GM12878 (cell line): ENCODE data around the gene IL19.

Experiments used
- ATF3 ChIP-seq: IDR thresholded peaks from 2 replicates; pipeline ENCODE4 v1.6.1; 2011; ENCODE audit warnings: low read depth, mild to moderate bottlenecking, low read length, moderate library complexity, borderline replicate concordance; ENCODE audit errors: extremely low read depth
- BHLHE40 ChIP-seq, 2 experiments: fragments of 450-650 bp in 1 of 2; IDR thresholded peaks; 2 replicates each; pipeline ENCODE4 v1.6.1; 2011 to 2017; ENCODE audit warnings: low read depth in 2 of 2, borderline replicate concordance in 1 of 2, improper control_type of control experiment in 1 of 2, low read length in 1 of 2, mild to moderate bottlenecking in 1 of 2
- EGR1 ChIP-seq, 2 experiments: IDR thresholded peaks; 1 replicate in 1 of 2; 2 replicates in 1 of 2; pipeline ENCODE4 v1.6.1; 2011 to 2012; ENCODE audit warnings: low read depth in 2 of 2, low read length in 2 of 2, borderline replicate concordance in 1 of 2, mild to moderate bottlenecking in 1 of 2, moderate library complexity in 1 of 2
- KLF5 ChIP-seq: fragments of 450-650 bp; IDR thresholded peaks from 2 replicates; pipeline ENCODE4 v1.6.1; 2014; ENCODE audit warnings: mild to moderate bottlenecking; ENCODE audit not compliant: partially characterized antibody
- NFXL1 ChIP-seq: fragments of 450-650 bp; IDR thresholded peaks from 2 replicates; pipeline ENCODE4 v1.6.1; 2017; ENCODE audit warnings: antibody characterized with exemption, mild to moderate bottlenecking, borderline replicate concordance
- POLR2AphosphoS5 ChIP-seq: IDR thresholded peaks from 2 replicates; pipeline ENCODE4 v1.6.1; 2011; ENCODE audit warnings: mild to moderate bottlenecking, low read length, inconsistent platforms
- RBBP5 ChIP-seq: fragments of 200-600 bp; sonication (generic); conservative IDR thresholded peaks from 2 replicates; pipeline ENCODE4 v1.6.1; 2016
- RCOR1 ChIP-seq: conservative IDR thresholded peaks from 2 replicates; pipeline ENCODE4 v1.6.1; 2012; ENCODE audit warnings: low read depth, low read length, improper control_type of control experiment
- REST ChIP-seq: IDR thresholded peaks from 2 replicates; pipeline ENCODE4 v1.6.1; 2012; ENCODE audit warnings: mild to moderate bottlenecking, low read depth, low read length
- SUZ12 ChIP-seq: fragments of 200-600 bp; sonication (generic); IDR thresholded peaks from one replicate; pipeline ENCODE4 v1.6.1; 2018; ENCODE audit warnings: antibody characterized with exemption, mild to moderate bottlenecking; ENCODE audit not compliant: unreplicated experiment
- TBL1XR1 ChIP-seq: IDR thresholded peaks from 2 replicates; pipeline ENCODE4 v1.6.1; 2012; ENCODE audit warnings: low read depth, low read length, improper control_type of control experiment
- TF ChIP-seq, protein P1 (sequence below): fragments of 450-650 bp; IDR thresholded peaks from 2 replicates; pipeline ENCODE4 v1.6.1; 2018; ENCODE audit warnings: mild to moderate bottlenecking, low read depth, moderate library complexity; ENCODE audit not compliant: partially characterized antibody
- TF ChIP-seq, protein P2 (sequence below): IDR thresholded peaks from 2 replicates; pipeline ENCODE4 v1.6.1; 2012; ENCODE audit warnings: improper control_type of control experiment, low read depth, low read length; ENCODE audit not compliant: insufficient replicate concordance

- TF ChIP-seq SUZ12 = no peak
- no peak for TF ChIP-seq POLR2AphosphoS5
- TF ChIP-seq, protein P1, sequence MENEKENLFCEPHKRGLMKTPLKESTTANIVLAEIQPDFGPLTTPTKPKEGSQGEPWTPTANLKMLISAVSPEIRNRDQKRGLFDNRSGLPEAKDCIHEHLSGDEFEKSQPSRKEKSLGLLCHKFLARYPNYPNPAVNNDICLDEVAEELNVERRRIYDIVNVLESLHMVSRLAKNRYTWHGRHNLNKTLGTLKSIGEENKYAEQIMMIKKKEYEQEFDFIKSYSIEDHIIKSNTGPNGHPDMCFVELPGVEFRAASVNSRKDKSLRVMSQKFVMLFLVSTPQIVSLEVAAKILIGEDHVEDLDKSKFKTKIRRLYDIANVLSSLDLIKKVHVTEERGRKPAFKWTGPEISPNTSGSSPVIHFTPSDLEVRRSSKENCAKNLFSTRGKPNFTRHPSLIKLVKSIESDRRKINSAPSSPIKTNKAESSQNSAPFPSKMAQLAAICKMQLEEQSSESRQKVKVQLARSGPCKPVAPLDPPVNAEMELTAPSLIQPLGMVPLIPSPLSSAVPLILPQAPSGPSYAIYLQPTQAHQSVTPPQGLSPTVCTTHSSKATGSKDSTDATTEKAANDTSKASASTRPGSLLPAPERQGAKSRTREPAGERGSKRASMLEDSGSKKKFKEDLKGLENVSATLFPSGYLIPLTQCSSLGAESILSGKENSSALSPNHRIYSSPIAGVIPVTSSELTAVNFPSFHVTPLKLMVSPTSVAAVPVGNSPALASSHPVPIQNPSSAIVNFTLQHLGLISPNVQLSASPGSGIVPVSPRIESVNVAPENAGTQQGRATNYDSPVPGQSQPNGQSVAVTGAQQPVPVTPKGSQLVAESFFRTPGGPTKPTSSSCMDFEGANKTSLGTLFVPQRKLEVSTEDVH = no peak
- no peak for TF ChIP-seq NFXL1
- no peak for TF ChIP-seq REST
- no peak for TF ChIP-seq RCOR1
- no peak for TF ChIP-seq KLF5
- TF ChIP-seq ATF3 = no peak
- TF ChIP-seq EGR1 (IDR thresholded peaks at IDR 0.05; ENCODE audit: borderline replicate concordance in 1 of 2, low read depth in 2 of 2, low read length in 2 of 2) = no peak
- no peak for TF ChIP-seq BHLHE40 (IDR thresholded peaks at IDR 0.05; ENCODE audit: borderline replicate concordance in 1 of 2, low read depth in 2 of 2, low read length in 1 of 2)
- TF ChIP-seq RBBP5 = no peak
- no peak for TF ChIP-seq TBL1XR1
- TF ChIP-seq, protein P2, sequence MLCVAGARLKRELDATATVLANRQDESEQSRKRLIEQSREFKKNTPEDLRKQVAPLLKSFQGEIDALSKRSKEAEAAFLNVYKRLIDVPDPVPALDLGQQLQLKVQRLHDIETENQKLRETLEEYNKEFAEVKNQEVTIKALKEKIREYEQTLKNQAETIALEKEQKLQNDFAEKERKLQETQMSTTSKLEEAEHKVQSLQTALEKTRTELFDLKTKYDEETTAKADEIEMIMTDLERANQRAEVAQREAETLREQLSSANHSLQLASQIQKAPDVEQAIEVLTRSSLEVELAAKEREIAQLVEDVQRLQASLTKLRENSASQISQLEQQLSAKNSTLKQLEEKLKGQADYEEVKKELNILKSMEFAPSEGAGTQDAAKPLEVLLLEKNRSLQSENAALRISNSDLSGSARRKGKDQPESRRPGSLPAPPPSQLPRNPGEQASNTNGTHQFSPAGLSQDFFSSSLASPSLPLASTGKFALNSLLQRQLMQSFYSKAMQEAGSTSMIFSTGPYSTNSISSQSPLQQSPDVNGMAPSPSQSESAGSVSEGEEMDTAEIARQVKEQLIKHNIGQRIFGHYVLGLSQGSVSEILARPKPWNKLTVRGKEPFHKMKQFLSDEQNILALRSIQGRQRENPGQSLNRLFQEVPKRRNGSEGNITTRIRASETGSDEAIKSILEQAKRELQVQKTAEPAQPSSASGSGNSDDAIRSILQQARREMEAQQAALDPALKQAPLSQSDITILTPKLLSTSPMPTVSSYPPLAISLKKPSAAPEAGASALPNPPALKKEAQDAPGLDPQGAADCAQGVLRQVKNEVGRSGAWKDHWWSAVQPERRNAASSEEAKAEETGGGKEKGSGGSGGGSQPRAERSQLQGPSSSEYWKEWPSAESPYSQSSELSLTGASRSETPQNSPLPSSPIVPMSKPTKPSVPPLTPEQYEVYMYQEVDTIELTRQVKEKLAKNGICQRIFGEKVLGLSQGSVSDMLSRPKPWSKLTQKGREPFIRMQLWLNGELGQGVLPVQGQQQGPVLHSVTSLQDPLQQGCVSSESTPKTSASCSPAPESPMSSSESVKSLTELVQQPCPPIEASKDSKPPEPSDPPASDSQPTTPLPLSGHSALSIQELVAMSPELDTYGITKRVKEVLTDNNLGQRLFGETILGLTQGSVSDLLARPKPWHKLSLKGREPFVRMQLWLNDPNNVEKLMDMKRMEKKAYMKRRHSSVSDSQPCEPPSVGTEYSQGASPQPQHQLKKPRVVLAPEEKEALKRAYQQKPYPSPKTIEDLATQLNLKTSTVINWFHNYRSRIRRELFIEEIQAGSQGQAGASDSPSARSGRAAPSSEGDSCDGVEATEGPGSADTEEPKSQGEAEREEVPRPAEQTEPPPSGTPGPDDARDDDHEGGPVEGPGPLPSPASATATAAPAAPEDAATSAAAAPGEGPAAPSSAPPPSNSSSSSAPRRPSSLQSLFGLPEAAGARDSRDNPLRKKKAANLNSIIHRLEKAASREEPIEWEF = no peak
Observed at GRCh38 chr1:206883876-206884275, 113.3 kb downstream of the IL19 start.
